Spleen (tissue), 7 donors: ENCODE measurements around the gene NECTIN3.

ENCODE experiments used
- POLR2AphosphoS5 ChIP-seq, 3 donors: sonication (generic); formaldehyde crosslinking; IDR thresholded peaks; one replicate each; pipeline ENCODE4 v1.5.1; 2017; ENCODE audit warnings: antibody characterized with exemption in 3 of 3
- TF ChIP-seq, protein P1 (sequence below), 11 experiments: fragments of 200-600 bp in 7 of 11; fragments of 450-650 bp in 4 of 11; sonication (generic) in 4 of 11; IDR thresholded peaks in 8 of 11; conservative IDR thresholded peaks in 3 of 11; 1 replicate in 7 of 11; 2 replicates in 4 of 11; pipeline versions ENCODE4 v1.4.0 to v1.8.0; 2016 to 2021; ENCODE audit warnings: antibody characterized with exemption in 11 of 11, inconsistent platforms in 4 of 11, mild to moderate bottlenecking in 1 of 11
- donor health status: DM: no; HTN: no; CAD: no; lungs with moderate emphysema.
- donor health status: DM: no; HTN: no; CAD: no.
- donor health status: DM: no; HTN: no; CAD: no.

DNA sequence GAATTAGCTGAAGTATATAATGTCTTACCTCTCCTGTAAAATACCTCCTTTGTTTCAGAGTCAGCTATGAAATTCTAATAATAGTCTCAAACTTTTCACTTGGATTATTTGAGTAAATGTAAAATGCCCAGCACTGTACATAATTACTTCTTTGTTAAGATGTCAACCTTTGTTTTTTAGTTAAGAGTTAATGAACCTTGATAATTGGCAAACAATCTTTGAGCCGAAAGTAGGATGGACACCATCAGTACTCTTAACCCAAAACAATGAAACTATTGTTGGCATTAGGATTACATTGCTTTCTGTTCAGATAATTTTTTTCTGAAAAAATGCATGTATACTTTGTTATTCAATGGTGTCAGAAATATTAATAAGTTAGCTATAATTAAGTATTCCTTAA lies 3.0 kb upstream of the NECTIN3 start:
- no peak for TF ChIP-seq POLR2AphosphoS5 (IDR thresholded peaks at IDR 0.05)
- TF ChIP-seq, protein P1, sequence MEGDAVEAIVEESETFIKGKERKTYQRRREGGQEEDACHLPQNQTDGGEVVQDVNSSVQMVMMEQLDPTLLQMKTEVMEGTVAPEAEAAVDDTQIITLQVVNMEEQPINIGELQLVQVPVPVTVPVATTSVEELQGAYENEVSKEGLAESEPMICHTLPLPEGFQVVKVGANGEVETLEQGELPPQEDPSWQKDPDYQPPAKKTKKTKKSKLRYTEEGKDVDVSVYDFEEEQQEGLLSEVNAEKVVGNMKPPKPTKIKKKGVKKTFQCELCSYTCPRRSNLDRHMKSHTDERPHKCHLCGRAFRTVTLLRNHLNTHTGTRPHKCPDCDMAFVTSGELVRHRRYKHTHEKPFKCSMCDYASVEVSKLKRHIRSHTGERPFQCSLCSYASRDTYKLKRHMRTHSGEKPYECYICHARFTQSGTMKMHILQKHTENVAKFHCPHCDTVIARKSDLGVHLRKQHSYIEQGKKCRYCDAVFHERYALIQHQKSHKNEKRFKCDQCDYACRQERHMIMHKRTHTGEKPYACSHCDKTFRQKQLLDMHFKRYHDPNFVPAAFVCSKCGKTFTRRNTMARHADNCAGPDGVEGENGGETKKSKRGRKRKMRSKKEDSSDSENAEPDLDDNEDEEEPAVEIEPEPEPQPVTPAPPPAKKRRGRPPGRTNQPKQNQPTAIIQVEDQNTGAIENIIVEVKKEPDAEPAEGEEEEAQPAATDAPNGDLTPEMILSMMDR (IDR thresholded peaks at IDR 0.05 in 8 of 11, conservative IDR thresholded peaks at IDR 0.05 in 3 of 11), result no peak
